ENCODE data around the gene PNPLA6.

Gene PNPLA6

GRCh38 chr19:7515110-7515644 is 20.3 kb upstream of the PNPLA6 start:
- DNase-seq (ENCODE audit: low read depth in 2 of 2, low spot score in 1 of 2): no peak

- no peak for DNase-seq (ENCODE audit: low read depth in 2 of 2, low spot score in 1 of 2)
These were observed 19.8 kb upstream of the PNPLA6 start, which contains the start of gene ZNF358 for GRCh38 chr19:7515645-7516151. TSS of gene ZNF358 (plus strand) at chr19:7516103. CDS start at chr19:7519243, 3,140 bp downstream.

GRCh38 chr19:7516333-7516732 is 19.2 kb upstream of the PNPLA6 start:
- no peak for DNase-seq (ENCODE audit: low read depth in 2 of 2, low spot score in 1 of 2)

GRCh38 chr19:7516878-7517277 is 18.6 kb upstream of the PNPLA6 start:
- DNase-seq (ENCODE audit: low read depth in 2 of 2, low spot score in 1 of 2): no peak

- DNase-seq (ENCODE audit: low read depth in 2 of 2, low spot score in 1 of 2): no peak
These were observed 16.0 kb upstream of the PNPLA6 start for GRCh38 chr19:7519361-7520130.

- DNase-seq (ENCODE audit: low read depth in 2 of 2, low spot score in 1 of 2): no peak
These were observed 15.1 kb upstream of the PNPLA6 start for GRCh38 chr19:7520131-7521051.

- no peak for DNase-seq (ENCODE audit: low read depth in 2 of 2, low spot score in 1 of 2)
These were observed 13.9 kb upstream of the PNPLA6 start for GRCh38 chr19:7521551-7522071.

- peak; percentile 99 for DNase-seq (ENCODE audit: low read depth in 2 of 2, low spot score in 1 of 2)
These were observed 13.2 kb upstream of the PNPLA6 start, which contains the start of gene MCOLN1 for GRCh38 chr19:7522072-7522922. TSS of gene MCOLN1 (plus strand) at chr19:7522624. CDS start at chr19:7522751, 127 bp downstream.

GRCh38 chr19:7522923-7523667 is 12.4 kb upstream of the PNPLA6 start:
- no peak for DNase-seq (ENCODE audit: low read depth in 2 of 2, low spot score in 1 of 2)

GRCh38 chr19:7524523-7524922 is 11.0 kb upstream of the PNPLA6 start:
- DNase-seq (ENCODE audit: low read depth in 2 of 2, low spot score in 1 of 2): no peak

GRCh38 chr19:7524992-7525739 is 10.4 kb upstream of the PNPLA6 start:
- no peak for DNase-seq (ENCODE audit: low read depth in 2 of 2, low spot score in 1 of 2)

- DNase-seq (ENCODE audit: low read depth in 2 of 2, low spot score in 1 of 2): no peak
These were observed 9.2 kb upstream of the PNPLA6 start for GRCh38 chr19:7526059-7526929.

GRCh38 chr19:7527516-7528191 is 7.9 kb upstream of the PNPLA6 start:
- no peak for DNase-seq (ENCODE audit: low read depth in 2 of 2, low spot score in 1 of 2)

- no peak for DNase-seq (ENCODE audit: low read depth in 2 of 2, low spot score in 1 of 2)
These were observed 7.4 kb upstream of the PNPLA6 start for GRCh38 chr19:7528192-7528519.

GRCh38 chr19:7528522-7529245 is 6.8 kb upstream of the PNPLA6 start:
- DNase-seq (ENCODE audit: low read depth in 2 of 2, low spot score in 1 of 2): no peak

- no peak for DNase-seq (ENCODE audit: low read depth in 2 of 2, low spot score in 1 of 2)
These were observed 6.3 kb upstream of the PNPLA6 start for GRCh38 chr19:7529246-7529600.

Data from stimulated activated CD8-positive, alpha-beta memory T cell treated with anti-CD3 and anti-CD28 coated beads, Interleukin-4, amount 100 ng/mL, for 1 hour (primary cell).